CD14-positive monocyte (primary cell): ENCODE data around the gene RGPD3. TPM values are rescaled to one million over a fixed set of nuclear protein-coding genes. Genes with fewer than 3 reads are reported as not detected.

ENCODE experiments used
- DNase-seq, 3 donors: peaks; one replicate each; pipeline ENCODE4 v3.0.0-alpha.2; 2011 to 2022
- H2AFZ ChIP-seq: 2 replicates; pipeline ENCODE4 v1.6.0; 2012; ENCODE audit warnings: mild to moderate bottlenecking, low read depth, low read length, inconsistent platforms; ENCODE audit not compliant: insufficient read depth, poor library complexity, severe bottlenecking
- H3K27ac ChIP-seq, 2 donors: 1 replicate in 1 of 2; 2 replicates in 1 of 2; pipeline ENCODE4 v1.5.1; 2012 to 2013; ENCODE audit warnings: low read length in 2 of 2, control low read depth in 1 of 2, inconsistent platforms in 1 of 2, low read depth in 1 of 2, mild to moderate bottlenecking in 1 of 2
- H3K27me3 ChIP-seq, 2 donors: one replicate each; pipeline versions ENCODE4 v1.6.0 to v1.6.1; 2011 to 2013; ENCODE audit warnings: low read length in 2 of 2; ENCODE audit not compliant: control insufficient read depth in 2 of 2, insufficient read depth in 2 of 2
- H3K36me3 ChIP-seq, 2 donors: replicated peaks in 1 of 2; 1 replicate in 1 of 2; 2 replicates in 1 of 2; pipeline versions ENCODE4 v1.5.1 to v1.6.1; 2012 to 2013; ENCODE audit warnings: low read length in 2 of 2, control low read depth in 1 of 2, inconsistent platforms in 1 of 2, mild to moderate bottlenecking in 1 of 2; ENCODE audit not compliant: insufficient read depth in 2 of 2, control insufficient read depth in 1 of 2
- H3K4me1 ChIP-seq, 2 donors: 1 replicate in 1 of 2; 2 replicates in 1 of 2; pipeline versions ENCODE4 v1.5.1 to v1.6.1; 2012 to 2013; ENCODE audit warnings: low read length in 2 of 2, control low read depth in 1 of 2, inconsistent platforms in 1 of 2, mild to moderate bottlenecking in 1 of 2, moderate library complexity in 1 of 2; ENCODE audit not compliant: insufficient read depth in 2 of 2, control insufficient read depth in 1 of 2
- H3K4me2 ChIP-seq: replicated peaks from 2 replicates; pipeline ENCODE3; 2012; ENCODE audit warnings: low read length, moderate library complexity, mild to moderate bottlenecking; ENCODE audit not compliant: poor library complexity, severe bottlenecking; ENCODE audit errors: extremely low read depth
- H3K4me3 ChIP-seq, 3 experiments: fragments of 200-600 bp in 1 of 3; sonication (generic) in 1 of 3; replicated peaks in 1 of 3; 1 replicate in 2 of 3; 2 replicates in 1 of 3; pipeline ENCODE4 v1.5.1; 2011 to 2013; ENCODE audit warnings: low read length in 3 of 3, mild to moderate bottlenecking in 3 of 3, control low read depth in 2 of 3, low read depth in 2 of 3, inconsistent platforms in 1 of 3, moderate library complexity in 1 of 3
- H3K79me2 ChIP-seq: 2 replicates; pipeline ENCODE4 v1.6.0; 2012; ENCODE audit warnings: mild to moderate bottlenecking, control low read depth, inconsistent platforms, low read length, moderate library complexity; ENCODE audit not compliant: insufficient read depth
- H3K9ac ChIP-seq: 2 replicates; pipeline ENCODE4 v1.6.0; 2017; ENCODE audit warnings: low read length, mild to moderate bottlenecking; ENCODE audit not compliant: insufficient read depth, poor library complexity, severe bottlenecking
- H3K9me3 ChIP-seq, 2 donors: replicated peaks in 1 of 2; 1 replicate in 1 of 2; 2 replicates in 1 of 2; pipeline versions ENCODE4 v1.5.1 to v1.6.1; 2012 to 2013; ENCODE audit warnings: low read length in 2 of 2, control low read depth in 1 of 2; ENCODE audit not compliant: control insufficient read depth in 1 of 2, insufficient read depth in 1 of 2
- H4K20me1 ChIP-seq: 2 replicates; pipeline ENCODE4 v1.6.0; 2012; ENCODE audit warnings: mild to moderate bottlenecking, low read length, control low read depth, moderate library complexity; ENCODE audit not compliant: insufficient read depth
- H3K27ac Mint-ChIP-seq, 7 donors: one replicate each; pipeline ENCODE4 v1.8.0; 2020; ENCODE audit warnings: mild to moderate bottlenecking in 7 of 7, mixed read lengths in 7 of 7, moderate library complexity in 6 of 7, inconsistent platforms in 2 of 7
- H3K27me3 Mint-ChIP-seq, 3 donors: one replicate each; pipeline ENCODE4 v1.8.0; 2021 to 2022; ENCODE audit warnings: low read depth in 3 of 3, mild to moderate bottlenecking in 3 of 3, mixed read lengths in 3 of 3, moderate library complexity in 3 of 3, inconsistent platforms in 1 of 3
- H3K36me3 Mint-ChIP-seq, 2 donors: one replicate each; pipeline ENCODE4 v1.8.0; 2020; ENCODE audit warnings: mixed read lengths in 2 of 2, inconsistent platforms in 1 of 2, mild to moderate bottlenecking in 1 of 2
- H3K4me1 Mint-ChIP-seq: one replicate; pipeline ENCODE4 v1.8.0; 2020; ENCODE audit warnings: mild to moderate bottlenecking, mixed read lengths
- H3K4me3 Mint-ChIP-seq, 2 donors: one replicate each; pipeline ENCODE4 v1.8.0; 2020; ENCODE audit warnings: mild to moderate bottlenecking in 2 of 2, mixed read lengths in 2 of 2, moderate library complexity in 1 of 2
- H3K9me3 Mint-ChIP-seq, 7 donors: one replicate each; pipeline ENCODE4 v1.8.0; 2020 to 2022; ENCODE audit warnings: mixed read lengths in 7 of 7, mild to moderate bottlenecking in 6 of 7, moderate library complexity in 6 of 7, inconsistent platforms in 2 of 7
- WGBS: methylation state at CpG from one replicate; pipeline ENCODE4 v1.1.5; 2013; ENCODE audit warnings: missing lambda C conversion rate; ENCODE audit not compliant: insufficient coverage; 5-methylcytosine and 5-hydroxymethylcytosine counted together
- intact Hi-C, 2 donors: fragments of 100-400 bp; cut with micrococcal nuclease; formaldehyde crosslinking; loops; one replicate each; pipeline versions ENCODE4 v1.15.0 to v1.15.1; 2023
- polyA plus RNA-seq, 3 donors: library from polyadenylated mRNA; depleted of rRNA in 1 of 3; unstranded in 2 of 3; stranded (reverse) in 1 of 3; fragments of 300-500 nt in 2 of 3; fragments of >200 nt in 1 of 3; fragmentation: Illumina TruSeq in 2 of 3; gene quantifications; 1 replicate in 2 of 3; 2 replicates in 1 of 3; pipeline ENCODE4 v1.2.3, GENCODE V29; 2012 to 2021
- TF ChIP-seq, protein P1 (sequence below): fragments of 200-600 bp; IDR thresholded peaks from one replicate; pipeline ENCODE4 v1.8.0; 2022; ENCODE audit warnings: antibody characterized with exemption, mild to moderate bottlenecking

Gene RGPD3
- polyA plus RNA-seq, 3 donors: 0.25 TPM; not detected in 2

GRCh38 chr2:106343274-106343673, 124.9 kb downstream of the RGPD3 start:
- H3K36me3 Mint-ChIP-seq: no peaks in the 10 kb centered on the region
- peaks cover 0 to 2% (median 2%) of the 10 kb centered on the region in 3 donors for H3K27me3 Mint-ChIP-seq
- Histone ChIP-seq H3K9ac (no peak overlapping the region), H3K27ac (no peak overlapping the region), H3K4me3 (no peak overlapping the region), H3K36me3 (no peaks in the 10 kb centered on the region), H2AFZ (no peak overlapping the region), H3K4me1 (no peaks in the 10 kb centered on the region), H3K79me2 (no peaks in the 10 kb centered on the region), H3K4me2 (no peak overlapping the region), H4K20me1 (no peaks in the 10 kb centered on the region), H3K9me3 (peaks cover 0 to 14% of the 10 kb centered on the region in 2 donors), H3K27me3 (no peaks in the 10 kb centered on the region)
- intact Hi-C loops: no loop called here
- H3K4me1 Mint-ChIP-seq: no peaks in the 10 kb centered on the region
- H3K9me3 Mint-ChIP-seq: peaks cover 8 to 23% (median 10%) of the 10 kb centered on the region in 7 donors
- 98% methylated on average over 8 of the region's 16 CpGs for WGBS
- DNase-seq: no peak
- H3K4me3 Mint-ChIP-seq: no peak overlapping the region
- TF ChIP-seq, protein P1, sequence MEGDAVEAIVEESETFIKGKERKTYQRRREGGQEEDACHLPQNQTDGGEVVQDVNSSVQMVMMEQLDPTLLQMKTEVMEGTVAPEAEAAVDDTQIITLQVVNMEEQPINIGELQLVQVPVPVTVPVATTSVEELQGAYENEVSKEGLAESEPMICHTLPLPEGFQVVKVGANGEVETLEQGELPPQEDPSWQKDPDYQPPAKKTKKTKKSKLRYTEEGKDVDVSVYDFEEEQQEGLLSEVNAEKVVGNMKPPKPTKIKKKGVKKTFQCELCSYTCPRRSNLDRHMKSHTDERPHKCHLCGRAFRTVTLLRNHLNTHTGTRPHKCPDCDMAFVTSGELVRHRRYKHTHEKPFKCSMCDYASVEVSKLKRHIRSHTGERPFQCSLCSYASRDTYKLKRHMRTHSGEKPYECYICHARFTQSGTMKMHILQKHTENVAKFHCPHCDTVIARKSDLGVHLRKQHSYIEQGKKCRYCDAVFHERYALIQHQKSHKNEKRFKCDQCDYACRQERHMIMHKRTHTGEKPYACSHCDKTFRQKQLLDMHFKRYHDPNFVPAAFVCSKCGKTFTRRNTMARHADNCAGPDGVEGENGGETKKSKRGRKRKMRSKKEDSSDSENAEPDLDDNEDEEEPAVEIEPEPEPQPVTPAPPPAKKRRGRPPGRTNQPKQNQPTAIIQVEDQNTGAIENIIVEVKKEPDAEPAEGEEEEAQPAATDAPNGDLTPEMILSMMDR: no peak
- no peak overlapping the region for H3K27ac Mint-ChIP-seq

DNA sequence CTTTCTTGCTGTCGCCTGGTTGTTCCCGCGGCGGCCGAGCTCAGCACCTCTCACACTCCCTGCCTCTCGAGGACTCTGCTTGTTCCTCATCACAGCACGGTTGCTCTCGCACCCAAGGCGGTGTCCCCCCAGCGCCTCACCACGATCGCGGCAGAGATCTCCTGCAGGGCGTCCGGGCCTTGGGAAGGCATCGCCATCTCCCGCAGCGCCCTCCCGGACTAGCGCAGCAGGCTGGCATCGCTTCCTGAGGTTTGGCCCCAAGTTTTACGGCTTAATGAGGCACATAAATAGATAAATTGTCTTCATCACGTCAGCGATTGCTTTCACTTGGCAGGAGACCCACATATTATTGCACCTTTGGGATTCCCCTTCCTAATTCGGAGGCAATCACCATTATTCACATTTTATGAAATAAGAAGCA, 125.4 kb downstream of the RGPD3 start:
- 95% methylated on average over 23 of the region's 25 CpGs for WGBS
- Histone ChIP-seq H3K27me3 (no peaks in the 10 kb centered on the region), H3K4me3 (no peak overlapping the region), H3K9ac (no peak overlapping the region), H3K4me1 (no peaks in the 10 kb centered on the region), H3K79me2 (no peaks in the 10 kb centered on the region), H3K9me3 (peaks cover 0 to 14% of the 10 kb centered on the region in 2 donors), H4K20me1 (no peaks in the 10 kb centered on the region), H3K27ac (no peak overlapping the region), H3K36me3 (no peaks in the 10 kb centered on the region), H2AFZ (no peak overlapping the region), H3K4me2 (no peak overlapping the region)
- Mint-ChIP-seq H3K4me3 (no peak overlapping the region), H3K27me3 (peaks cover 0 to 2% (median 2%) of the 10 kb centered on the region in 3 donors), H3K9me3 (peaks cover 8 to 23% (median 10%) of the 10 kb centered on the region in 7 donors), H3K36me3 (no peaks in the 10 kb centered on the region), H3K27ac (no peak overlapping the region), H3K4me1 (no peaks in the 10 kb centered on the region)
- intact Hi-C loops: no loop called here
- TF ChIP-seq, protein P1: no peak
- DNase-seq: no peak
